Osteoblast (primary cell): ENCODE data around the gene HADHB. TPM values are rescaled to one million over a fixed set of nuclear protein-coding genes. Genes with fewer than 3 reads are reported as not detected.
A peak's percentile ranks its signal among the peaks of the same experiment; 100 is the strongest.

Source experiments
- DNase-seq: peaks from one replicate; pipeline ENCODE4 v3.0.0; 2011; ENCODE audit warnings: low spot score, mixed read lengths; ENCODE audit not compliant: insufficient read length; ENCODE audit errors: missing footprints
- H2AFZ ChIP-seq: 2 replicates; pipeline ENCODE4 v1.6.0; 2011; ENCODE audit warnings: mild to moderate bottlenecking, low read length
- H3K27ac ChIP-seq: 2 replicates; pipeline ENCODE4 v1.5.1; 2011; ENCODE audit warnings: mild to moderate bottlenecking, low read depth, low read length, moderate library complexity
- H3K27me3 ChIP-seq: 2 replicates; pipeline ENCODE4 v1.6.0; 2012; ENCODE audit warnings: mild to moderate bottlenecking, control low read depth, inconsistent platforms, low read length, moderate library complexity; ENCODE audit not compliant: insufficient read depth
- H3K36me3 ChIP-seq: 2 replicates; pipeline ENCODE4 v1.5.1; 2011; ENCODE audit warnings: mild to moderate bottlenecking, low read length, control low read depth, moderate library complexity; ENCODE audit not compliant: insufficient read depth
- H3K4me1 ChIP-seq: 2 replicates; pipeline ENCODE4 v1.5.1; 2011; ENCODE audit warnings: mild to moderate bottlenecking, low read length, control low read depth, moderate library complexity; ENCODE audit not compliant: insufficient read depth
- H3K4me2 ChIP-seq: 2 replicates; pipeline ENCODE4 v1.6.0; 2011; ENCODE audit warnings: mild to moderate bottlenecking, low read length; ENCODE audit not compliant: insufficient read depth
- H3K4me3 ChIP-seq: fragments of 200-600 bp; sonication (generic); 3 replicates; pipeline ENCODE4 v1.5.1; 2012; ENCODE audit warnings: mild to moderate bottlenecking, low read length, inconsistent platforms; ENCODE audit not compliant: insufficient read depth
- H3K79me2 ChIP-seq: 2 replicates; pipeline ENCODE4 v1.6.0; 2012; ENCODE audit warnings: mild to moderate bottlenecking, low read length, control low read depth, inconsistent platforms; ENCODE audit not compliant: insufficient read depth
- H3K9me3 ChIP-seq: 2 replicates; pipeline ENCODE4 v1.5.1; 2011; ENCODE audit warnings: low read depth, low read length, control low read depth
- H4K20me1 ChIP-seq: 2 replicates; pipeline ENCODE4 v1.6.0; 2012; ENCODE audit warnings: mild to moderate bottlenecking, low read length, control low read depth; ENCODE audit not compliant: insufficient read depth
- total RNA-seq: library from RNA; depleted of rRNA; stranded (reverse); fragments of >200 nt; gene quantifications from 2 replicates; pipeline ENCODE4 v1.2.3, GENCODE V29; 2012
- TF ChIP-seq, protein P1 (sequence below): IDR thresholded peaks from 2 replicates; pipeline ENCODE4 v1.5.1; 2011; ENCODE audit warnings: mild to moderate bottlenecking, low read depth, low read length, moderate library complexity; ENCODE audit errors: extremely low read depth

The HADHB gene
- total RNA-seq, 1 donor: 119 TPM

- H3K27me3 ChIP-seq: no peaks in the 10 kb centered on the region
- peaks cover 18% of the 10 kb centered on the region for H3K36me3 ChIP-seq
- H3K4me3 ChIP-seq: no peak overlapping the region
- peak overlapping the region; percentile 85 for H3K27ac ChIP-seq
- no peaks in the 10 kb centered on the region for H3K79me2 ChIP-seq
- H3K4me1 ChIP-seq: peaks cover 40% of the 10 kb centered on the region
- TF ChIP-seq, protein P1, sequence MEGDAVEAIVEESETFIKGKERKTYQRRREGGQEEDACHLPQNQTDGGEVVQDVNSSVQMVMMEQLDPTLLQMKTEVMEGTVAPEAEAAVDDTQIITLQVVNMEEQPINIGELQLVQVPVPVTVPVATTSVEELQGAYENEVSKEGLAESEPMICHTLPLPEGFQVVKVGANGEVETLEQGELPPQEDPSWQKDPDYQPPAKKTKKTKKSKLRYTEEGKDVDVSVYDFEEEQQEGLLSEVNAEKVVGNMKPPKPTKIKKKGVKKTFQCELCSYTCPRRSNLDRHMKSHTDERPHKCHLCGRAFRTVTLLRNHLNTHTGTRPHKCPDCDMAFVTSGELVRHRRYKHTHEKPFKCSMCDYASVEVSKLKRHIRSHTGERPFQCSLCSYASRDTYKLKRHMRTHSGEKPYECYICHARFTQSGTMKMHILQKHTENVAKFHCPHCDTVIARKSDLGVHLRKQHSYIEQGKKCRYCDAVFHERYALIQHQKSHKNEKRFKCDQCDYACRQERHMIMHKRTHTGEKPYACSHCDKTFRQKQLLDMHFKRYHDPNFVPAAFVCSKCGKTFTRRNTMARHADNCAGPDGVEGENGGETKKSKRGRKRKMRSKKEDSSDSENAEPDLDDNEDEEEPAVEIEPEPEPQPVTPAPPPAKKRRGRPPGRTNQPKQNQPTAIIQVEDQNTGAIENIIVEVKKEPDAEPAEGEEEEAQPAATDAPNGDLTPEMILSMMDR: no peak
- no peaks in the 10 kb centered on the region for H4K20me1 ChIP-seq
- H3K4me2 ChIP-seq: peak overlapping the region; percentile 80
- H2AFZ ChIP-seq: no peak overlapping the region
- DNase-seq: no peak
- no peaks in the 10 kb centered on the region for H3K9me3 ChIP-seq
Measured at GRCh38 chr2:26273501-26273900, 28.8 kb downstream of the HADHB start.

DNA sequence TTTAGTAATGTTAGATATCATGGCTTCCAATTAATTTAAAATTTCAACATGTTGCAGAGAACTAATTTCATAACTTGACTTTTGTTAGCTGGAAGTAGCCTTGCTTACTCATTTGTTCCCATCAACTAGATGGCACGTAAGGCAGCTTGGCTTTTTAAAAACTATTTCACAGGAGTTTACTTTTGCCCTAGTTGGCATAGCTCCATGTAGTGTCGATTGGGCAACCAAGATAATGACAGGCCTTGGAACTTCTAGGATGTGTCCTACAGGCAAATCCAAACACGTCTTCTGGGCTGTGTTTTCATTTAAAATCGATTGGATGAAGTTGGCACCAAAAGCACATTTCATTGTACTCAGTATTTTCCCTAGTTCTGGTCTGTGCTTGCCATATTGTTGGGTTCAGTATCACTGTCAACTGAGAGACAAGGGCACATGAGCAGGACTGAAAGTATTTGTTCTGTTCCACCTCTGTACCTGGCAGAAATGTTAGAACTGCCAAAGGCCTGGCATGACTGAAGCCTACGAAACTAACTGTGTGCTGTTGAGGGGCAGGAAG, 29.4 kb downstream of the HADHB start:
- H3K4me2 ChIP-seq: peak overlapping the region; percentile 80
- TF ChIP-seq, protein P1: no peak
- H3K9me3 ChIP-seq: no peaks in the 10 kb centered on the region
- H3K4me3 ChIP-seq: peak overlapping the region; percentile 44
- no peaks in the 10 kb centered on the region for H3K79me2 ChIP-seq
- H2AFZ ChIP-seq: peak overlapping the region; percentile 60
- H4K20me1 ChIP-seq: no peaks in the 10 kb centered on the region
- DNase-seq: peak; percentile 90
- H3K36me3 ChIP-seq: peaks cover 25% of the 10 kb centered on the region
- no peaks in the 10 kb centered on the region for H3K27me3 ChIP-seq
- H3K4me1 ChIP-seq: peaks cover 36% of the 10 kb centered on the region
- H3K27ac ChIP-seq: peak overlapping the region; percentile 85

GRCh38 chr2:26276484-26277227, 31.9 kb downstream of the HADHB start:
- Histone ChIP-seq H3K27me3 (no peaks in the 10 kb centered on the region), H3K4me3 (no peak overlapping the region), H3K27ac (no peak overlapping the region), H3K4me2 (no peak overlapping the region), H4K20me1 (no peaks in the 10 kb centered on the region), H3K79me2 (no peaks in the 10 kb centered on the region), H2AFZ (no peak overlapping the region), H3K4me1 (peaks cover 22% of the 10 kb centered on the region), H3K36me3 (peaks cover 45% of the 10 kb centered on the region), H3K9me3 (no peaks in the 10 kb centered on the region)
- no peak for DNase-seq
- TF ChIP-seq, protein P1: no peak

DNA sequence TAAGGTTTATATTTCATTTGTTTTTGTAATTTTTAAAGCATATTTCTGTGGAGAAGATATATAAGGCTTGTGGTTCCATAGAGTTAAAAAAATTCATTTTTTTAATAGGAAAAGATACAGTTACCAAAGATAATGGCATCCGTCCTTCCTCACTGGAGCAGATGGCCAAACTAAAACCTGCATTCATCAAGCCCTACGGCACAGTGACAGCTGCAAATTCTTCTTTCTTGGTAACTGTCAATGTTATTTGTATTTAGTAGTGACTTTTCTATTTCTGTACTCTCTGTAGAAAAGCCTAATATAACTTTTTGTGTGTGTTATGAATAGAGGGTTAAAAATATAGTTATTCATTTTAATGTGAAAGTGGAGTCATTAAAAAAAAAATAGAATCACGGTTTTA, 35.1 kb downstream of the HADHB start:
- no peaks in the 10 kb centered on the region for H3K9me3 ChIP-seq
- DNase-seq: no peak
- peaks cover 59% of the 10 kb centered on the region for H3K36me3 ChIP-seq
- no peaks in the 10 kb centered on the region for H3K27me3 ChIP-seq
- no peak overlapping the region for H3K27ac ChIP-seq
- TF ChIP-seq, protein P1: no peak
- H3K79me2 ChIP-seq: no peaks in the 10 kb centered on the region
- no peak overlapping the region for H3K4me2 ChIP-seq
- no peak overlapping the region for H3K4me3 ChIP-seq
- H4K20me1 ChIP-seq: no peaks in the 10 kb centered on the region
- H3K4me1 ChIP-seq: peaks cover 5% of the 10 kb centered on the region
- no peak overlapping the region for H2AFZ ChIP-seq
